OCI-LY7 (cell line): ENCODE measurements around the gene HOXA1. TPM values are rescaled to one million over a fixed set of nuclear protein-coding genes. Genes with fewer than 3 reads are reported as not detected.

Source experiments
- small RNA-seq: library from RNA; depleted of rRNA; stranded (forward); fragments of <200 nt; gene quantifications from one replicate; pipeline ENCODE3, GENCODE V24; 2014
- total RNA-seq, 2 experiments: library from RNA; depleted of rRNA in 1 of 2; stranded (reverse); fragments of >200 nt in 1 of 2; shearing (Covaris generic) in 1 of 2; gene quantifications; 2 replicates each; pipeline ENCODE4 v1.2.3, GENCODE V29; 2014 to 2022

The HOXA1 gene
- total RNA-seq, 2 experiments from 2014 or later = 3.0 to 8.2 TPM

Small RNAs within 50 kb of the gene (small RNA-seq; reads per million reads assigned to genes)
- not detected for gene RF01977

Other genes starting within 250 kb of the HOXA1 start
- 10.9 and 15.5 TPM in 2 replicates for gene SKAP2, start 231.4 kb downstream of the HOXA1 start, total RNA-seq (2014; rRNA removed; shearing (Covaris generic))
- 54.8 and 67.9 TPM in 2 replicates for gene SKAP2, start 231.4 kb downstream of the HOXA1 start, total RNA-seq (2022)
- 0.25 TPM in 1 of 2 replicates, not detected in the other for gene HOXA2, start 6.7 kb upstream of the HOXA1 start, total RNA-seq (2014; rRNA removed; shearing (Covaris generic))
- gene HOXA2, start 6.7 kb upstream of the HOXA1 start, total RNA-seq (2022) = 0.42 TPM in 1 of 2 replicates, not detected in the other
- gene HOXA4, start 34.8 kb upstream of the HOXA1 start, total RNA-seq (2014; rRNA removed; shearing (Covaris generic)) = 0.75 TPM in 1 of 2 replicates, not detected in the other
- 1.6 and 2.0 TPM in 2 replicates for gene HOXA4, start 34.8 kb upstream of the HOXA1 start, total RNA-seq (2022)
- gene HOXA5, start 47.7 kb upstream of the HOXA1 start, total RNA-seq (2014; rRNA removed; shearing (Covaris generic)) = 3.4 and 17.5 TPM in 2 replicates
- gene HOXA5, start 47.7 kb upstream of the HOXA1 start, total RNA-seq (2022) = 7.4 and 7.9 TPM in 2 replicates
- 4.1 and 6.7 TPM in 2 replicates for gene HOXA6, start 51.8 kb upstream of the HOXA1 start, total RNA-seq (2014; rRNA removed; shearing (Covaris generic))
- 10.2 and 12.0 TPM in 2 replicates for gene HOXA6, start 51.8 kb upstream of the HOXA1 start, total RNA-seq (2022)
- gene HOXA3, start 56.6 kb upstream of the HOXA1 start, total RNA-seq (2014; rRNA removed; shearing (Covaris generic)) = 0.41 TPM in 1 of 2 replicates, not detected in the other
- 2.6 and 2.7 TPM in 2 replicates for gene HOXA3, start 56.6 kb upstream of the HOXA1 start, total RNA-seq (2022)
- 4.1 and 6.0 TPM in 2 replicates for gene HOXA7, start 60.7 kb upstream of the HOXA1 start, total RNA-seq (2014; rRNA removed; shearing (Covaris generic))
- gene HOXA7, start 60.7 kb upstream of the HOXA1 start, total RNA-seq (2022) = 0.42 and 1.2 TPM in 2 replicates
- not detected in 2 replicates for gene HOXA9, start 69.5 kb upstream of the HOXA1 start, total RNA-seq (2014; rRNA removed; shearing (Covaris generic))
- not detected in 2 replicates for gene HOXA9, start 69.5 kb upstream of the HOXA1 start, total RNA-seq (2022)
- gene HOXA10, start 78.3 kb upstream of the HOXA1 start, total RNA-seq (2014; rRNA removed; shearing (Covaris generic)) = not detected in 2 replicates
- not detected in 2 replicates for gene HOXA10, start 78.3 kb upstream of the HOXA1 start, total RNA-seq (2022)
- gene HOXA11, start 89.2 kb upstream of the HOXA1 start, total RNA-seq (2014; rRNA removed; shearing (Covaris generic)) = not detected in 2 replicates
- not detected in 2 replicates for gene HOXA11, start 89.2 kb upstream of the HOXA1 start, total RNA-seq (2022)
- gene HOXA13, start 104.1 kb upstream of the HOXA1 start, total RNA-seq (2014; rRNA removed; shearing (Covaris generic)) = 0.15 and 0.54 TPM in 2 replicates
- gene HOXA13, start 104.1 kb upstream of the HOXA1 start, total RNA-seq (2022) = 0.18 and 0.32 TPM in 2 replicates
- not detected in 2 replicates for gene EVX1, start 146.8 kb upstream of the HOXA1 start, total RNA-seq (2014; rRNA removed; shearing (Covaris generic))
- gene EVX1, start 146.8 kb upstream of the HOXA1 start, total RNA-seq (2022) = not detected in 2 replicates